HG03571 (cell line): ENCODE data around the gene NODAL.
"Not testable (repeated sequence)": the region's sequence is repeated elsewhere in the genome, so short reads cannot be mapped to it uniquely, and the experiment has no call there.

Experiments used
- ATAC-seq: cut with Tn5 transposase; IDR thresholded peaks from one replicate; pipeline ENCODE4 v1.9.1; 2021; ENCODE audit not compliant: unreplicated experiment

The NODAL gene

GRCh38 chr10:70441161-70441894, at the start of gene NODAL:
Gene NODAL (minus strand): TSS chr10:70441681. CDS start chr10:70441667, 14 bp downstream.
- no peak for ATAC-seq

- no peak for ATAC-seq
Observed at GRCh38 chr10:70490142-70490541, 48.7 kb upstream of the NODAL start.

- ATAC-seq, result no peak
Observed at GRCh38 chr10:70487824-70488223, 46.3 kb upstream of the NODAL start.

GRCh38 chr10:70483872-70484271, 42.4 kb upstream of the NODAL start:
- ATAC-seq, result not testable (repeated sequence)

GRCh38 chr10:70482982-70483760, 41.7 kb upstream of the NODAL start:
- no peak for ATAC-seq

GRCh38 chr10:70481831-70482530, 40.5 kb upstream of the NODAL start:
- ATAC-seq, result no peak

GRCh38 chr10:70481105-70481504, 39.6 kb upstream of the NODAL start:
- no peak for ATAC-seq

- no peak for ATAC-seq
Observed at GRCh38 chr10:70480239-70480861, 38.9 kb upstream of the NODAL start.

GRCh38 chr10:70479626-70480238, 38.3 kb upstream of the NODAL start:
- ATAC-seq, result no peak

GRCh38 chr10:70479165-70479581, 37.7 kb upstream of the NODAL start:
- no peak for ATAC-seq

GRCh38 chr10:70478191-70479164, 37.0 kb upstream of the NODAL start, which contains the start of gene PALD1:
Gene PALD1 (plus strand): TSS chr10:70478767. CDS start chr10:70525952, 47,185 bp downstream.
- no peak for ATAC-seq

- ATAC-seq, result no peak
Observed at GRCh38 chr10:70477661-70478162, 36.2 kb upstream of the NODAL start.

GRCh38 chr10:70476249-70477035, 35.0 kb upstream of the NODAL start:
- no peak for ATAC-seq

GRCh38 chr10:70475661-70476060, 34.2 kb upstream of the NODAL start:
- ATAC-seq, result no peak

GRCh38 chr10:70474780-70475179, 33.3 kb upstream of the NODAL start:
- ATAC-seq, result no peak

- no peak for ATAC-seq
Observed at GRCh38 chr10:70472799-70473454, 31.4 kb upstream of the NODAL start.

- no peak for ATAC-seq
Observed at GRCh38 chr10:70466951-70467350, 25.5 kb upstream of the NODAL start.

GRCh38 chr10:70465832-70466231, 24.4 kb upstream of the NODAL start:
- no peak for ATAC-seq
